ENCODE measurements around the gene MAST4. TPM values are rescaled to one million over a fixed set of nuclear protein-coding genes. Genes with fewer than 3 reads are reported as not detected.

MAST4 gene
- total and polyA plus RNA-seq, 2 of the 13 experiments (the other 11 are each of a cell fraction or from before 2014, with no cell fraction given), result 3.4 to 3.7 TPM

GRCh38 chr5:67149057-67149950, 553.1 kb downstream of the MAST4 start:
- Histone ChIP-seq H3K36me3 (replicated peaks in 1 of 2; ENCODE audit: control insufficient read depth in 1 of 2, insufficient read depth in 2 of 2, low read length in 2 of 2) (peaks cover 0 to 21% of the 10 kb centered on the region in 2 experiments), H4K20me1 (ENCODE audit: insufficient read depth, low read length) (no peaks in the 10 kb centered on the region), H2AFZ (ENCODE audit: low read length) (no peak overlapping the region), H3K27ac (ENCODE audit: extremely low read length, insufficient read depth, low read length) (no peak overlapping the region), H3K4me2 (ENCODE audit: low read depth, low read length) (no peak overlapping the region), H3K9me3 (ENCODE audit: low read length) (no peaks in the 10 kb centered on the region), H3K9ac (ENCODE audit: insufficient read depth, low read depth, low read length) (no peak overlapping the region), H3K4me3 (replicated peaks in 1 of 3; ENCODE audit: insufficient read depth in 1 of 3, low read depth in 2 of 3, low read length in 3 of 3) (no peak overlapping the region), H3K79me2 (ENCODE audit: insufficient read depth, low read length) (no peaks in the 10 kb centered on the region), H3K27me3 (ENCODE audit: control insufficient read depth in 1 of 2, insufficient read depth in 2 of 2, low read length in 2 of 2) (no peaks in the 10 kb centered on the region), H3K4me1 (ENCODE audit: insufficient read depth, low read length) (peaks cover 37% of the 10 kb centered on the region)
- ATAC-seq (no peak), DNase-seq (ENCODE audit: low spot score) (no peak), FAIRE-seq (no peak)
- in situ Hi-C loops (cut with HindIII; ENCODE audit: extremely low pct_ligation_motif_present, low pct_unique_long_range_greater_than_20kb), result no loop called here
- ChIA-PET CTCF (ENCODE audit: low intra/inter-chr PET ratio, low total read pairs) (interaction anchor here (1.4 to 1.8 kb wide), 2 partner anchors 162 to 335 kb away, joined by 6 to 9 read pairs; no protein-coding TSS in a partner anchor), POLR2A (no interaction called here)
- TF ChIP-seq ZNF75D (CRISPR knock-in tag; IDR thresholded peaks at IDR 0.05; ENCODE audit: borderline replicate concordance), result no peak
- TF ChIP-seq ZFP37 (CRISPR knock-in tag; IDR thresholded peaks at IDR 0.05; ENCODE audit: borderline replicate concordance), result no peak
- no peak for TF ChIP-seq FOXJ3 (CRISPR knock-in tag; IDR thresholded peaks at IDR 0.05; ENCODE audit: borderline replicate concordance)
- no peak for TF ChIP-seq ZNF597 (CRISPR knock-in tag; IDR thresholded peaks at IDR 0.05)
- no peak for TF ChIP-seq GLMP (CRISPR knock-in tag; IDR thresholded peaks at IDR 0.05; ENCODE audit: borderline replicate concordance)
- no peak for TF ChIP-seq FLYWCH1 (CRISPR knock-in tag; IDR thresholded peaks at IDR 0.05)
- TF ChIP-seq HNF1A (IDR thresholded peaks at IDR 0.05; ENCODE audit: low read depth), result no peak
- TF ChIP-seq HNF1A (CRISPR knock-in tag; IDR thresholded peaks at IDR 0.05; ENCODE audit: borderline replicate concordance), result no peak
- TF ChIP-seq MIER3 (CRISPR knock-in tag; IDR thresholded peaks at IDR 0.05; ENCODE audit: borderline replicate concordance), result no peak
- TF ChIP-seq ZNF790 (CRISPR knock-in tag; IDR thresholded peaks at IDR 0.05; ENCODE audit: borderline replicate concordance), result no peak
- BruUV-seq (replicated peaks), result no TSS peak
- intact Hi-C loops (cut with micrococcal nuclease; ENCODE audit: unreplicated experiment), result no loop called here
- WGBS (ENCODE audit: low lambda C conversion rate), result 99% methylated on average over 14 of the region's 14 CpGs

Measured in HepG2 (cell line).